ENCODE data around the gene TTC39A. TPM values are rescaled to one million over a fixed set of nuclear protein-coding genes. Genes with fewer than 3 reads are reported as not detected.

TTC39A gene
- total and polyA plus RNA-seq, 2 donors (not counting 1 experiment from before 2014, with no cell fraction given) = not detected

DNA sequence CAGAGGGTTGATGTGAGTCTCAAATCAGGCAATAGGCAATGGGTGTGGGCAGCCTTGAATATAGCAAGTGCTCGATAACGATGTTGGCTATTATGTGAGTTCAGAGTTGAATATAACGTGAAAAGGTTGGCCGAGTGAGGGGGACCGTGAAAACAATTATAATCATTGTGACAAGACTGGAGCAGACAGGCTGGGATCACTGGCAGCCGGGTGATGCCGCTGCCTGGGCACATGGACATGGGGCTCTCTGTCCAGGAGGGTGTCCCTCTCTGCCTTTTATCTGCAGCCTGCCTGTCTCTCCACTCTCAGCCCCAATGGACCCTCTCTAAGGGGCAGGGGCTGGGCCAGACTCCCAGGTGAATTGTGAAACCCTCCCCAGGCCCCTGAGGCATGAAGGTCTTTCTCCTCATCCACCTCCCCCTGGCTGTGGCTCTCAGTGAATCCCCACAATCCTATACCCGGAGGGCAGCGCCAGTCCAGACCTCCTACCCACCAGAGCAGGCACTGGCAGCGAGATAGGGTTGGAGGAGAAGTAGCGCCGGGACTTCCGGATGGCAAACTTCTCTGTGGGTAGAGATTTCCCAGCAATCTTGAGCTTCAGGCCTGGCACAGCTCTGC lies 36.4 kb downstream of the TTC39A start:
- H3K27me3 Mint-ChIP-seq = peaks cover 10% of the 10 kb centered on the region
- intact Hi-C loops (cut with micrococcal nuclease) = no loop called here
- Histone ChIP-seq H3K27me3 (replicated peaks in 1 of 4; ENCODE audit: control extremely low read depth in 1 of 4, control insufficient read depth in 3 of 4, insufficient read depth in 4 of 4, low read length in 3 of 4) (peaks cover 0 to 9% (median 0%) of the 10 kb centered on the region in 4 experiments), H3K9ac (ENCODE audit: low read length) (no peak overlapping the region), H3K27ac (ENCODE audit: low read length in 2 of 2) (no peak overlapping the region), H3K4me3 (ENCODE audit: control extremely low read depth in 1 of 5, extremely low read depth in 1 of 5, insufficient read depth in 1 of 5, low read depth in 2 of 5, low read length in 4 of 5) (no peak overlapping the region), H2AFZ (ENCODE audit: insufficient read depth, low read depth, low read length, poor library complexity, severe bottlenecking) (no peak overlapping the region), H3K4me1 (ENCODE audit: control insufficient read depth in 2 of 2, insufficient read depth in 2 of 2, low read length in 2 of 2) (peaks cover 6 to 12% of the 10 kb centered on the region in 2 donors), H3K4me2 (replicated peaks; ENCODE audit: low read depth, low read length, poor library complexity, severe bottlenecking) (no peak overlapping the region), H3K9me3 (ENCODE audit: control extremely low read depth in 1 of 3, control insufficient read depth in 2 of 3, insufficient read depth in 1 of 3, low read length in 2 of 3) (peaks cover 0 to 3% (median 0%) of the 10 kb centered on the region in 3 donors), H3K36me3 (replicated peaks in 1 of 2; ENCODE audit: control extremely low read depth in 1 of 2, control insufficient read depth in 1 of 2, extremely low read depth in 1 of 2, insufficient read depth in 2 of 2, low read length in 1 of 2) (no peaks in the 10 kb centered on the region), H4K20me1 (ENCODE audit: control insufficient read depth, insufficient read depth, low read length, poor library complexity, severe bottlenecking) (no peaks in the 10 kb centered on the region), H3K79me2 (ENCODE audit: control insufficient read depth, insufficient read depth, low read length) (no peaks in the 10 kb centered on the region)
- H3K4me1 Mint-ChIP-seq = peaks cover 10% of the 10 kb centered on the region
- no peak overlapping the region for H3K4me3 Mint-ChIP-seq
- CTCF ChIA-PET = interaction anchor here (1.5 to 3.8 kb wide), 3 partner anchors 10 to 103 kb away, joined by 3 to 61 read pairs (median 15); partner anchors contain the start of gene RNF11
- no peak overlapping the region for H3K27ac Mint-ChIP-seq
- DNase-seq (no peak), ATAC-seq (ENCODE audit: low read depth) (no peak)
- WGBS (ENCODE audit: insufficient coverage) = 98% methylated on average over 7 of the region's 13 CpGs
- POLR2A ChIA-PET = no interaction called here
- H3K9me3 Mint-ChIP-seq (ENCODE audit: insufficient read depth) = no peaks in the 10 kb centered on the region
- TF ChIP-seq, protein P1, sequence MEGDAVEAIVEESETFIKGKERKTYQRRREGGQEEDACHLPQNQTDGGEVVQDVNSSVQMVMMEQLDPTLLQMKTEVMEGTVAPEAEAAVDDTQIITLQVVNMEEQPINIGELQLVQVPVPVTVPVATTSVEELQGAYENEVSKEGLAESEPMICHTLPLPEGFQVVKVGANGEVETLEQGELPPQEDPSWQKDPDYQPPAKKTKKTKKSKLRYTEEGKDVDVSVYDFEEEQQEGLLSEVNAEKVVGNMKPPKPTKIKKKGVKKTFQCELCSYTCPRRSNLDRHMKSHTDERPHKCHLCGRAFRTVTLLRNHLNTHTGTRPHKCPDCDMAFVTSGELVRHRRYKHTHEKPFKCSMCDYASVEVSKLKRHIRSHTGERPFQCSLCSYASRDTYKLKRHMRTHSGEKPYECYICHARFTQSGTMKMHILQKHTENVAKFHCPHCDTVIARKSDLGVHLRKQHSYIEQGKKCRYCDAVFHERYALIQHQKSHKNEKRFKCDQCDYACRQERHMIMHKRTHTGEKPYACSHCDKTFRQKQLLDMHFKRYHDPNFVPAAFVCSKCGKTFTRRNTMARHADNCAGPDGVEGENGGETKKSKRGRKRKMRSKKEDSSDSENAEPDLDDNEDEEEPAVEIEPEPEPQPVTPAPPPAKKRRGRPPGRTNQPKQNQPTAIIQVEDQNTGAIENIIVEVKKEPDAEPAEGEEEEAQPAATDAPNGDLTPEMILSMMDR (IDR thresholded peaks at IDR 0.05) = no peak
- TF ChIP-seq EZH2 (IDR thresholded peaks at IDR 0.05; ENCODE audit: borderline replicate concordance, insufficient read depth, low read depth, low read length, poor library complexity, severe bottlenecking) = no peak

DNA sequence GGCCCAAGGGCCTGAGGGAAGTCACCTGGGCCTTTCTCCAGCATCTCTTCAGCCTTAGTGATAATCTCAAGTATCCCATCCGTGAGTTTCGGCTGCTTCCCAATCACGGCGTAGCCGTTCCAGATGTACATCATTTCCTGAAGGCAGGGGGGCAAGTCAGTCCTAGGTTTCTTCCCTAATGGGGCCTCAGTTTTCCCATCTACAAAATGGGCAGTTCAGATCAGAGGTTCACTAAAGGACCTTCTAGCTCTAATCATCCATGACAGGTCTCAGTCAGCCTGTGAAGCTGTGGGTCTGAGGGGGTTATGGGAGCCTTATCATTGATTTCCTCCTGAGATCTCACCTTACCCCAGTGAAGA lies 39.9 kb downstream of the TTC39A start:
- no peaks in the 10 kb centered on the region for H3K4me1 ChIP-seq (ENCODE audit: control insufficient read depth in 2 of 2, insufficient read depth in 2 of 2, low read length in 2 of 2)
- H3K27ac ChIP-seq (ENCODE audit: low read length in 2 of 2) = no peak overlapping the region
- Mint-ChIP-seq H3K4me3 (no peak overlapping the region), H3K9me3 (ENCODE audit: insufficient read depth) (no peaks in the 10 kb centered on the region), H3K4me1 (no peaks in the 10 kb centered on the region), H3K27me3 (no peaks in the 10 kb centered on the region), H3K27ac (no peak overlapping the region)
- H3K27me3 ChIP-seq (replicated peaks in 1 of 4; ENCODE audit: control extremely low read depth in 1 of 4, control insufficient read depth in 3 of 4, insufficient read depth in 4 of 4, low read length in 3 of 4) = no peaks in the 10 kb centered on the region
- no peaks in the 10 kb centered on the region for H4K20me1 ChIP-seq (ENCODE audit: control insufficient read depth, insufficient read depth, low read length, poor library complexity, severe bottlenecking)
- no peak overlapping the region for H3K4me3 ChIP-seq (ENCODE audit: control extremely low read depth in 1 of 5, extremely low read depth in 1 of 5, insufficient read depth in 1 of 5, low read depth in 2 of 5, low read length in 4 of 5)
- POLR2A ChIA-PET = no interaction called here
- no peaks in the 10 kb centered on the region for H3K79me2 ChIP-seq (ENCODE audit: control insufficient read depth, insufficient read depth, low read length)
- no peak overlapping the region for H3K4me2 ChIP-seq (replicated peaks; ENCODE audit: low read depth, low read length, poor library complexity, severe bottlenecking)
- no peaks in the 10 kb centered on the region for H3K36me3 ChIP-seq (replicated peaks in 1 of 2; ENCODE audit: control extremely low read depth in 1 of 2, control insufficient read depth in 1 of 2, extremely low read depth in 1 of 2, insufficient read depth in 2 of 2, low read length in 1 of 2)
- intact Hi-C loops (cut with micrococcal nuclease) = no loop called here
- CTCF ChIA-PET = no interaction called here
- DNase-seq (no peak), ATAC-seq (ENCODE audit: low read depth) (no peak)
- no peak for TF ChIP-seq EZH2 (IDR thresholded peaks at IDR 0.05; ENCODE audit: borderline replicate concordance, insufficient read depth, low read depth, low read length, poor library complexity, severe bottlenecking)
- TF ChIP-seq, protein P1 (IDR thresholded peaks at IDR 0.05) = no peak
- no peak overlapping the region for H3K9ac ChIP-seq (ENCODE audit: low read length)
- WGBS (ENCODE audit: insufficient coverage) = 100% methylated on average over 4 of the region's 5 CpGs
- H3K9me3 ChIP-seq (ENCODE audit: control extremely low read depth in 1 of 3, control insufficient read depth in 2 of 3, insufficient read depth in 1 of 3, low read length in 2 of 3) = no peaks in the 10 kb centered on the region
- no peak overlapping the region for H2AFZ ChIP-seq (ENCODE audit: insufficient read depth, low read depth, low read length, poor library complexity, severe bottlenecking)
